ENCODE data around the gene ZFAND2A. TPM values are rescaled to one million over a fixed set of nuclear protein-coding genes. Genes with fewer than 3 reads are reported as not detected.

The ZFAND2A gene
- total and polyA plus RNA-seq, 2 donors from 2014 or later, result 21.9 to 27.6 TPM

DNA sequence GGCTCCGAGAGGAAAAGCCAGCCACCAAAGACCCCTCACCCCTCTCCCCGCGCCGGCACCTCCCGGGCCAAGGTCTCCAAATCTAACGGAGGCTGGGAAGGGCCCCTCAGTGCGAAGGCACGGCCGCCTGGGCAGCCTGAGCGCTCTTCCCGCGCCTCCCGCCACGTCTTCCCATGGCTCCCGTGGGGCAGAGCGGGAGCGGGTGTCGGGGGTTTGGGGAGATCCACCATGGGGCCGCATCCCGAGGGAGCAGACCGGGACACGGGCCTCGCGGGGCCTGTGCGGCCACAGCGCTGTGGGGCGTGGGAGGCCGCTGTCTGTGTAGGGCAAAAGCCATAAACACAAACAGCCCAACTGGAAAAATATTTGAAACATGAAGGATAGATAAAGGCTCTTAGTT, 49.6 kb downstream of the ZFAND2A start:
- Histone ChIP-seq H3K4me3 (ENCODE audit: low read length in 3 of 3) (no peak overlapping the region), H3K27me3 (ENCODE audit: control insufficient read depth, insufficient read depth, low read length) (no peaks in the 10 kb centered on the region), H3K9me3 (ENCODE audit: control insufficient read depth in 2 of 3, insufficient read depth in 1 of 3, low read length in 3 of 3) (no peaks in the 10 kb centered on the region), H3K36me3 (ENCODE audit: control insufficient read depth in 2 of 3, insufficient read depth in 3 of 3, low read length in 3 of 3) (no peaks in the 10 kb centered on the region), H3K4me1 (ENCODE audit: control insufficient read depth in 2 of 3, insufficient read depth in 2 of 3, low read depth in 1 of 3, low read length in 3 of 3) (no peaks in the 10 kb centered on the region), H3K27ac (ENCODE audit: low read depth in 2 of 2, low read length in 2 of 2) (no peak overlapping the region), H3K9ac (ENCODE audit: low read length in 3 of 3) (no peak overlapping the region)
- DNase-seq (peak in 1 of 5 donors; percentile 67), FAIRE-seq (no peak)
- intact Hi-C loops (cut with DNase I), result no loop called here
- TF ChIP-seq, protein P1, sequence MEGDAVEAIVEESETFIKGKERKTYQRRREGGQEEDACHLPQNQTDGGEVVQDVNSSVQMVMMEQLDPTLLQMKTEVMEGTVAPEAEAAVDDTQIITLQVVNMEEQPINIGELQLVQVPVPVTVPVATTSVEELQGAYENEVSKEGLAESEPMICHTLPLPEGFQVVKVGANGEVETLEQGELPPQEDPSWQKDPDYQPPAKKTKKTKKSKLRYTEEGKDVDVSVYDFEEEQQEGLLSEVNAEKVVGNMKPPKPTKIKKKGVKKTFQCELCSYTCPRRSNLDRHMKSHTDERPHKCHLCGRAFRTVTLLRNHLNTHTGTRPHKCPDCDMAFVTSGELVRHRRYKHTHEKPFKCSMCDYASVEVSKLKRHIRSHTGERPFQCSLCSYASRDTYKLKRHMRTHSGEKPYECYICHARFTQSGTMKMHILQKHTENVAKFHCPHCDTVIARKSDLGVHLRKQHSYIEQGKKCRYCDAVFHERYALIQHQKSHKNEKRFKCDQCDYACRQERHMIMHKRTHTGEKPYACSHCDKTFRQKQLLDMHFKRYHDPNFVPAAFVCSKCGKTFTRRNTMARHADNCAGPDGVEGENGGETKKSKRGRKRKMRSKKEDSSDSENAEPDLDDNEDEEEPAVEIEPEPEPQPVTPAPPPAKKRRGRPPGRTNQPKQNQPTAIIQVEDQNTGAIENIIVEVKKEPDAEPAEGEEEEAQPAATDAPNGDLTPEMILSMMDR (IDR thresholded peaks at IDR 0.05; ENCODE audit: borderline replicate concordance, extremely low read depth, insufficient read depth), result no peak

DNA sequence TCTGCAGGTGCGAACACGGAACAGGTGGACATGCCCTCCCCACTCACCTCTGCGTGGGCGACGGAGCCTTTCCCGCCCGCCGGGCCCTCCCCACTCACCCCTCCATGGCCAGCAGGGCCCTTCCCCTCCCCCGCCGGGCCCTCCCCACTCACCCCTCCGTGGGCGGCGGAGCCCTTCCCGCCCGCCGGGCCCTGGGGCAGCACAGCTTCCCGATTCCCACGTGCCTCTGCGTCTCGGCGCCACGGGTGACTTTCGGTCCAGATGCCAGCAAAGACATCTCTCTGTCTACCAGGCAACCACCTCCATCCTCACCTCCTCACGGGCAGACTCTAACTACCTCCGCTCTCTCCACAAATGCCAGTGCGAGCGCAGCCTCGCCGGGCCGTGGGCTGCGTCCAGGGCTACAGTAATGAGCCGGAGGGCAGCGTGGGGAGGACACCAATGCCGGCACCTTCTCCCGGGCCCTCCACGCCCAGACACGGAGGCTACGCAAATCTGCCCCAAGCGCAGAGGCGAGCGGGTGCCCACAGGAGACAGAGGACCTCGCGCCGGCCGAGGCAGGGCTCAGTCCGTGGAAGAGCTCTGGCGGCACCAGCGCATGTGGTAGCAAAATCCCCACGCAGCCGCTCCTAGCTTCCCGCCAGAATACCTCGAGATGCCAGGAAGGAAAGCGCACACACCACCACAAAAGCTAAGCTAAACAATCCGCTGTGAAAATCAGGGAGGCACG, 50.2 kb downstream of the ZFAND2A start:
- FAIRE-seq (no peak), DNase-seq (peak in 1 of 5 donors; percentile 66)
- Histone ChIP-seq H3K36me3 (ENCODE audit: control insufficient read depth in 2 of 3, insufficient read depth in 3 of 3, low read length in 3 of 3) (no peaks in the 10 kb centered on the region), H3K9ac (ENCODE audit: low read length in 3 of 3) (no peak overlapping the region), H3K27ac (ENCODE audit: low read depth in 2 of 2, low read length in 2 of 2) (no peak overlapping the region), H3K4me3 (ENCODE audit: low read length in 3 of 3) (no peak overlapping the region), H3K4me1 (ENCODE audit: control insufficient read depth in 2 of 3, insufficient read depth in 2 of 3, low read depth in 1 of 3, low read length in 3 of 3) (no peaks in the 10 kb centered on the region), H3K9me3 (ENCODE audit: control insufficient read depth in 2 of 3, insufficient read depth in 1 of 3, low read length in 3 of 3) (no peaks in the 10 kb centered on the region), H3K27me3 (ENCODE audit: control insufficient read depth, insufficient read depth, low read length) (no peaks in the 10 kb centered on the region)
- TF ChIP-seq, protein P1 (IDR thresholded peaks at IDR 0.05; ENCODE audit: borderline replicate concordance, extremely low read depth, insufficient read depth), result no peak
- intact Hi-C loops (cut with DNase I), result no loop called here

DNA sequence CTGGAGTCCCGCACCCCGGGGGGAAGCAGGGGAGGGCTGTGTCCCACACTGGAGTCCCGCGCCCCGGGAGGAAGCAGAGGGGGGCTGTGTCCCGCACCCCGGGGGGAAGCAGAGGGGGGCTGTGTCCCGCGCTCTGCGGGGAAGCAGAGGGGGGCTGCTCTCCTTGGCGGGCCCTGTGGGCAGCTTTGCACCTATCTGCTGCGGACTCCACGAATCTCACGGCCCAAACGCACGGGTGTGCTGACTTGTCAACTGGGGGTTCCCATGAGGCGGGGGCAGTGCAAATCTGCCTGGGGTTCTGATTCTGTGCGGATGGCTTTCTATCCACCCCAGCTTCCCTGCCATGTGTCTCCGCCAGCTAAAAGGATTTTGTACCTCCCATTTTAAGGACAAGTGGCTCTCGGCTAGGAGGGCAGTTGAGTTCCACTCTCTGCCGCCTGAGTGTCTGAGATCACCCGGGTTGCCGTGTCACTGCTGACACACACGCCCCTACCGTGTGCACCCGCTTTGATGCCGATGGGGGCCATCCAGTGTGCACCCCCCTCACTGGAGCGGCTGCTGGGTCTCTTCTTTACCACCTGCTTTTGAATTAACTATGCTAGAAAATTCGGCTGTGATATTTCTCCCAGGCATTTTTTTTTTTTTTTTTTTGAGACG, 51.6 kb downstream of the ZFAND2A start:
- no peak for FAIRE-seq
- Histone ChIP-seq H3K4me3 (ENCODE audit: low read length in 3 of 3) (no peak overlapping the region), H3K27me3 (ENCODE audit: control insufficient read depth, insufficient read depth, low read length) (no peaks in the 10 kb centered on the region), H3K36me3 (ENCODE audit: control insufficient read depth in 2 of 3, insufficient read depth in 3 of 3, low read length in 3 of 3) (no peaks in the 10 kb centered on the region), H3K27ac (ENCODE audit: low read depth in 2 of 2, low read length in 2 of 2) (no peak overlapping the region), H3K4me1 (ENCODE audit: control insufficient read depth in 2 of 3, insufficient read depth in 2 of 3, low read depth in 1 of 3, low read length in 3 of 3) (peaks cover 0 to 2% (median 0%) of the 10 kb centered on the region in 3 donors), H3K9ac (ENCODE audit: low read length in 3 of 3) (no peak overlapping the region), H3K9me3 (ENCODE audit: control insufficient read depth in 2 of 3, insufficient read depth in 1 of 3, low read length in 3 of 3) (no peaks in the 10 kb centered on the region)
- intact Hi-C loops (cut with DNase I), result no loop called here
- peak in 1 of 5 donors; percentile 66 for DNase-seq
- TF ChIP-seq, protein P1 (IDR thresholded peaks at IDR 0.05; ENCODE audit: borderline replicate concordance, extremely low read depth, insufficient read depth), result no peak
